Activated B cell treated with CpG ODN at 0.5 μM for 24 hours (primary cell): ENCODE results near the gene HOXD11. TPM values are rescaled to one million over a fixed set of nuclear protein-coding genes. Genes with fewer than 3 reads are reported as not detected.
A peak's percentile ranks its signal among the peaks of the same experiment; 100 is the strongest.

Source experiments
- ATAC-seq: fragments of 200-7000 bp; cut with Tn5 transposase; one replicate; pipeline ENCODE4 v1.10.0; 2021; ENCODE audit warnings: low read depth, mild to moderate bottlenecking, moderate library complexity
- CTCF ChIA-PET: fragments of 350-600 bp; sonication (Branson Sonifier 250); formaldehyde crosslinking; loops from one replicate; lab custom pipeline; 2021; ENCODE audit warnings: antibody characterized with exemption; lab: Charles Lee
- POLR2A ChIA-PET: fragments of 350-600 bp; sonication (Branson Sonifier 250); formaldehyde crosslinking; loops from one replicate; lab custom pipeline; 2021; ENCODE audit warnings: antibody characterized with exemption; lab: Charles Lee
- DNase-seq: peaks from one replicate; pipeline ENCODE4 v3.0.0; 2022
- H3K27ac Mint-ChIP-seq: one replicate; pipeline ENCODE4 v1.8.0; 2020; ENCODE audit warnings: mixed read lengths
- H3K27me3 Mint-ChIP-seq: one replicate; pipeline ENCODE4 v1.8.0; 2021; ENCODE audit warnings: mixed read lengths
- H3K36me3 Mint-ChIP-seq: one replicate; pipeline ENCODE4 v1.8.0; 2021; ENCODE audit warnings: low read depth, mixed read lengths
- H3K4me1 Mint-ChIP-seq: one replicate; pipeline ENCODE4 v1.8.0; 2021; ENCODE audit warnings: mixed read lengths
- H3K4me3 Mint-ChIP-seq: one replicate; pipeline ENCODE4 v1.8.0; 2020; ENCODE audit warnings: mild to moderate bottlenecking, mixed read lengths
- H3K9me3 Mint-ChIP-seq: one replicate; pipeline ENCODE4 v1.8.0; 2020; ENCODE audit warnings: mixed read lengths
- CTCF ChIP-seq: fragments of 200-600 bp; IDR thresholded peaks from one replicate; pipeline ENCODE4 v1.8.0; 2022; ENCODE audit warnings: antibody characterized with exemption, mild to moderate bottlenecking
- intact Hi-C: fragments of 100-400 bp; cut with micrococcal nuclease; formaldehyde crosslinking; loops from one replicate; pipeline ENCODE4 v1.15.1; 2024
- total RNA-seq: library from RNA; stranded (reverse); gene quantifications from 2 replicates; pipeline ENCODE4 v1.2.3, GENCODE V29; 2022

HOXD11 gene
- total RNA-seq, 1 donor from 2014 or later: not detected

GRCh38 chr2:176126929-176127773 lies 20.1 kb downstream of the HOXD11 start:
- DNase-seq: peak; percentile 42
- ATAC-seq: no peak
- ChIA-PET POLR2A (no interaction called here), CTCF (interaction anchor here (0.5 to 4.7 kb wide), 26 partner anchors 9 to 1193 kb away, joined by 3 to 94 read pairs (median 4); no protein-coding TSS in a partner anchor)
- H3K36me3 Mint-ChIP-seq: no peaks in the 10 kb centered on the region
- no peak overlapping the region for H3K4me3 Mint-ChIP-seq
- peaks cover 32% of the 10 kb centered on the region for H3K4me1 Mint-ChIP-seq
- peaks cover 63% of the 10 kb centered on the region for H3K27me3 Mint-ChIP-seq
- intact Hi-C loops: loop anchor here (1.0 to 5.0 kb wide), 9 partner anchors 36 to 1290 kb away; no protein-coding TSS in a partner anchor
- peak; percentile 61 for TF ChIP-seq CTCF
- H3K27ac Mint-ChIP-seq: no peak overlapping the region
- H3K9me3 Mint-ChIP-seq: no peaks in the 10 kb centered on the region

DNA sequence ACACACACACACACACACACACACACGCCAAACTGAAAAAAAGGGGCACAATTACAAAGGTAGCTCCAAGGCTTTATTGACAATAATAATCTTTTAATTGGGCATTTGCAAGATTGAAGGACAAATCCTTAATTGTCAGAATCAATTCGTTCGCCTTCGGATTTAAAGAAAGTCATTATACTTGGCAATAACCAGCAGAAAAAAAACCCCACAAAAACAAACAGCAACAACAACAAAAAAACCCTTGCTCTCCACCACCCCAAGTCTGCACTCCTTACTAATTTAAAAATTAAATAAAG lies 20.6 kb downstream of the HOXD11 start:
- Mint-ChIP-seq H3K4me3 (no peak overlapping the region), H3K9me3 (no peaks in the 10 kb centered on the region), H3K36me3 (no peaks in the 10 kb centered on the region), H3K4me1 (peaks cover 34% of the 10 kb centered on the region), H3K27ac (no peak overlapping the region), H3K27me3 (peaks cover 66% of the 10 kb centered on the region)
- CTCF ChIA-PET: interaction anchor here (0.6 to 4.7 kb wide), 17 partner anchors 8 to 1192 kb away, joined by 3 to 94 read pairs (median 7); no protein-coding TSS in a partner anchor
- no peak for TF ChIP-seq CTCF
- DNase-seq: no peak
- no peak for ATAC-seq
- POLR2A ChIA-PET: no interaction called here
- intact Hi-C loops: loop anchor here (1.0 to 5.0 kb wide), 10 partner anchors 35 to 1635 kb away; no protein-coding TSS in a partner anchor

GRCh38 chr2:176128172-176128981 lies 21.3 kb downstream of the HOXD11 start:
- CTCF ChIA-PET: interaction anchor here (0.6 to 4.7 kb wide), 11 partner anchors 8 to 1037 kb away, joined by 3 to 94 read pairs (median 17); no protein-coding TSS in a partner anchor
- no peak for TF ChIP-seq CTCF

DNA sequence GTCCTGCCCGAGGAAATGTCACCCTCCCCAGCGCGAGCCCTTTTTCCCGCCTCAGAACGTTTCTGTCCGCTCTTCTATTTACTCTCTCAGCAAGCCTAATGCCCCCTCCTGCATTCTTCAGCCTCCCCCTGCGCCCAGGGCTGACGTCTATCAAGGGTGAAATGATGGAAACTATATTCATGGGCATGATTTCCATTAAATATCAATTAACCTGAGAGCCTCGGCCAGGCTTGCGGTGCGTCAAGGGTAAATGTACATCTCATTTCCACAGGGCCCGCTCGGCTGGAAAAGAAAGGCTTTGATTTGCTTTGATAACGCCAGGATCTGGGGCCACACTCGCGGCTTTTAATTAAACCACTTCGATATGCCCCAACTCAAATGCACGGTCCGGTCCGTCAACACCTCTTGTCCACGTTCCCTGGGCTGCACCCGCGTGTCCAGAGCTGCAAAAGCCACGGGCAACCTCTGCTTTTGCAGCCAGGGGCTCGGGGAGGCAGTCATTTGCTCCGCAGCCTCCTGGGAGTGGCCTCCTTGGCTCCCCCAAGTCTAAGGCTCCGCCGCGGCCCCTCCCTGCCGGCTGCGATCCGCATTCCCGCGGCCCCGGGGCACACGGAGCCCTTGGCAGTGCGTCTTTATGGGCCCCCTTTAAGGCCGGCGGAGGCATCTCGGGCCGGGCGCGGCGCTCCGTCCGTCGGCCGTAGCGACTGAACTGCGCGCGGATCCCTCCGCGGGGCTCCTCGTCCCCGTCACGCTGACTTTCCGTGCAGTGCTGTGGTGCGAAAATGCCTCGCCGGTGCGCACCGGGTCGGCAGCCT lies 22.1 kb downstream of the HOXD11 start, which contains the start of gene HOXD8:
HOXD8 (plus strand) TSS at position 724 of the 815 bp plus-strand sequence. CDS start 662 bp downstream, outside the sequence.
- TF ChIP-seq CTCF: no peak
- no peak for ATAC-seq
- Mint-ChIP-seq H3K4me3 (peak within 1 kb of the TSS; percentile 28), H3K9me3 (no peaks in the 10 kb centered on the region), H3K4me1 (peaks cover 31% of the 10 kb centered on the region), H3K36me3 (no peaks in the 10 kb centered on the region), H3K27me3 (peaks cover 70% of the 10 kb centered on the region), H3K27ac (peak within 1 kb of the TSS; percentile 46)
- DNase-seq: no peak
- POLR2A ChIA-PET: no interaction called here
- CTCF ChIA-PET: interaction anchor here (2.6 to 4.7 kb wide), 4 partner anchors 32 to 523 kb away, joined by 17 to 94 read pairs (median 53); no protein-coding TSS in a partner anchor
- intact Hi-C loops: loop anchor here (2.0 to 5.0 kb wide), 2 partner anchors 1288 to 1634 kb away; no protein-coding TSS in a partner anchor

More at GRCh38 chr2:176128172-176128981, 21.3 kb downstream of the HOXD11 start:
- intact Hi-C loops: loop anchor here (2.0 to 5.0 kb wide), 2 partner anchors 1289 to 1634 kb away; no protein-coding TSS in a partner anchor
- peaks cover 71% of the 10 kb centered on the region for H3K27me3 Mint-ChIP-seq
- peaks cover 37% of the 10 kb centered on the region for H3K4me1 Mint-ChIP-seq
- POLR2A ChIA-PET: no interaction called here
- peak overlapping the region; percentile 30 for H3K27ac Mint-ChIP-seq
- ATAC-seq (no peak), DNase-seq (no peak)
- H3K4me3 Mint-ChIP-seq: peak overlapping the region; percentile 44
- H3K9me3 Mint-ChIP-seq: no peaks in the 10 kb centered on the region
- no peaks in the 10 kb centered on the region for H3K36me3 Mint-ChIP-seq
